T47D (cell line): Measurements from ENCODE around the gene FRAS1.

Experiments
- DNase-seq, 2 experiments: peaks; one replicate each; pipeline versions ENCODE4 v3.0.0 to v3.0.0-alpha.2; 2011 to 2012; ENCODE audit warnings: low read depth in 1 of 2, low spot score in 1 of 2
- JUND ChIP-seq: IDR thresholded peaks from 2 replicates; pipeline ENCODE4 v1.6.1; 2012; ENCODE audit warnings: low read depth
- in situ Hi-C: cut with HindIII; loops from 2 replicates; pipeline ENCODE4 v1.10.0; 2016; ENCODE audit warnings: low sequenced_read_pairs, low pct_unique_long_range_greater_than_20kb

Gene FRAS1

GRCh38 chr4:78396613-78397291 lies 339.6 kb downstream of the FRAS1 start:
- TF ChIP-seq JUND, result no peak
- in situ Hi-C loops, result no loop called here
- no peak for DNase-seq

- no peak for DNase-seq
- no peak for TF ChIP-seq JUND
- in situ Hi-C loops, result no loop called here
These were observed 340.1 kb downstream of the FRAS1 start for GRCh38 chr4:78397292-78397630.

DNA sequence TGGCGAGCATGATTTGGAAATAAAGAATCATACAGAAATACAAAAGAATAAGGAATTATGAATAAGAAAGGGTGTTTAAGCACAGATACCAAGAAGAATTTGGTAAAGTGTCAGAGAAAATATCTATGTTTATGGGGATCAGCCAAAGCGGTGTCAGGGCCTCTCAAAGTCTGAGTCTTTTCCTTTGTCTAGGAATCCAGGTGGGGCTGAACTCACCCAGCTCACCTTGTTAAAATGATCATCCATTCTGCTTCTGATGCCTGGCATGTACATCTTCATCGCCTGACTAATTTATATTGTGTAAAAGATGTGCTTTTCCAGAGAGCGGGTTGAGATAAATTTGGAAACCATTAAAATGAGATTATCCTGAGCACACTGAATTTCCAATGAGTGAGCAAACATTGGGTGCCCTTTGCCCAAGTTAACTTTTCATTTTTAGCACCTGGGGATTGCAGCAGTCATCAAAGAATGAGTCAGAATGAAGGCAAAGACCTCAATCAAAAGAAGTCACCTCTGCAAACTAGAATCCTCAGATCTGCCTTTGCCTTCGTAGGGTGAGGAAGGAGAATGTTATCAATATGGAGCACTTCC lies 352.6 kb downstream of the FRAS1 start:
- no peak for DNase-seq
- no peak for TF ChIP-seq JUND
- in situ Hi-C loops, result no loop called here

DNA sequence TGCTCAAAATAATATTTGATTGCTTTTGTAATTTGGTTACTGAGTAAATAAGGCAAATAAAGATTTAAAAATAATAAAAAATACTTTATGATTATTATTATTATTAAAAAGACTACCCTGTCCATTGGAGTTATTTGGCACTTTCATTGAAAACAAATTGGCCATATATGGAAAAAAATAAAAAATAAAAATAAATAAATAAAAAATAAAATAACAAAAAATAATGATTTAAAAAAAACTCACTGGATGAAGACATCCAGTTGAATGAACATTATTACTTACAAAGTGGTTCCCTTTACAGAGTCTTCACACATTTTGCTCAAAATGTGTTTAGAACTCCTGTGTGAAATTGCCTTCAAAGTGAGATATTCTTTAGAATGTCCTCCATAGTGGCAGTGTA lies 353.1 kb downstream of the FRAS1 start:
- DNase-seq, result no peak
- TF ChIP-seq JUND, result no peak
- in situ Hi-C loops, result no loop called here

- DNase-seq, result peak; percentile 0 to 13
- in situ Hi-C loops, result no loop called here
- TF ChIP-seq JUND, result no peak
These were observed 353.6 kb downstream of the FRAS1 start for GRCh38 chr4:78410676-78411075.

GRCh38 chr4:78414116-78414515 lies 357.0 kb downstream of the FRAS1 start:
- no peak for TF ChIP-seq JUND
- in situ Hi-C loops, result no loop called here
- no peak for DNase-seq

DNA sequence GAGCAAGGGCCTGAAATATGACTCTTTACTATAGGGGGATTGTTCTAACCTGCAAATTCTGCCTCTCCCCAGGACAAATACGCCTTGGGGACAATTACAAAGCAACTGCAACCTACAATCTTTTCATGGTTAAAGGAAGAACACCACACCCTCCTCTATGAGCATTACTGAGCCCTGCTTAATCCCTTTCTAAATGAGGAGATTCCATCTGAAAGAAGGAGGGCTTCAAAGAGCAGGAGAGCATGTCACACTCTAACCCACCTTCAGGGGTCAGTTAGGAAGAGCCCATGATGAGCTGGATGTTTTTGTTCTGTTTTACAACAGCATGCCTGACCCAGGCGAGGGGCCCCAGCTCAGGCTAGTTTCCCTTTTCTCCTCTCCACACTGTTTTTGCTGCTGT lies 360.5 kb downstream of the FRAS1 start:
- in situ Hi-C loops, result no loop called here
- TF ChIP-seq JUND, result no peak
- no peak for DNase-seq

GRCh38 chr4:78418406-78418805 lies 361.3 kb downstream of the FRAS1 start:
- DNase-seq, result no peak
- in situ Hi-C loops, result no loop called here
- no peak for TF ChIP-seq JUND

GRCh38 chr4:78423790-78424189 lies 366.7 kb downstream of the FRAS1 start:
- in situ Hi-C loops, result no loop called here
- no peak for TF ChIP-seq JUND
- no peak for DNase-seq

- DNase-seq, result no peak
- in situ Hi-C loops, result no loop called here
- TF ChIP-seq JUND, result no peak
These were observed 367.3 kb downstream of the FRAS1 start for GRCh38 chr4:78424461-78424860.

GRCh38 chr4:78426972-78427371 lies 369.8 kb downstream of the FRAS1 start:
- no peak for DNase-seq
- in situ Hi-C loops, result no loop called here
- no peak for TF ChIP-seq JUND

DNA sequence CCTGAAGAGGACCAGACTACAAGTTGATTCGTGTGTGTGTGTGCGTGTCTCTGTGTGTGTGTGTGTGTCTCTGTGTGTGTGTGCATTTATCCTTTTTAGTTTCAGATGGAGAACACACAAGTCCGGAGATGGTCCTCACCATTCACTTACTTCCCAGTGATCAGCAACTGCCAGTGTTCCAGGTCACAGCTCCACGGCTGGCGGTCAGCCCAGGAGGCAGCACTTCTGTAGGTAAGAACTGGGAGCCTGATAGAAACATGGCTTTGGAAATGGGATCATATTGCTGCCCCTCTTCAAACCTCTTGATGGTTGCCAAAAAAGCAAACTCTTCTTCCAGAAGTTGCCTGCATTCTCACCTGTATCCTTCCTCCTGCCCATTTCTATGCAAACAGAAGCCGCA lies 371.9 kb downstream of the FRAS1 start:
- DNase-seq, result no peak
- in situ Hi-C loops, result no loop called here

GRCh38 chr4:78432896-78433295 lies 375.8 kb downstream of the FRAS1 start:
- DNase-seq, result no peak
- in situ Hi-C loops, result no loop called here
- TF ChIP-seq JUND, result no peak

More for the DNA sequence above, 371.9 kb downstream of the FRAS1 start:
- TF ChIP-seq JUND, result no peak

DNA sequence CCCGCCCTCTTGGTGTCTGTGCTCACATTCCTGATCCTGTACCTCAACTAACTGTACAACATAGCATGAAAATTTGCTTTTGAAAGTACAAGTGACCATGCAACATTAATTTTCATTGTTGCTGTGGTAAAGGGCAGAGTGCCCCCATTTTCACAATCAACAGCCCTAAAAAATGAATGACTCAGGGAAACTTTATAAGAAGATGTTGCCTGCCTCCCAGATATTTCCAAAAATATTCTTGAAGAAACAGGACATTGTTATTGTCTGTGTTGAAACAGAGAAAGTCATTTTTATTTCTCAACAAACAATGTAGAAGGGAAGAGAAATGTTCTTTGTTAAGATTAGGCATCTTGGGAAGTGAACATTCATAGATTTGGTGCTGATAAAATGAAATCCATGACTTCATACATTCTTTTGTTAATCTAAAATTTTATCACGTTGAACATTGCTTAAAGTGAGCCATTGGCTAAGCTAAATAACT lies 380.5 kb downstream of the FRAS1 start:
- in situ Hi-C loops, result no loop called here
- TF ChIP-seq JUND, result no peak
- DNase-seq, result no peak
